Psoas muscle (tissue), 8 donors: ENCODE results near the gene SEC23IP. TPM values are rescaled to one million over a fixed set of nuclear protein-coding genes. Genes with fewer than 3 reads are reported as not detected.

ENCODE experiments used
- ATAC-seq, 4 donors: fragments of 200-7000 bp; cut with Tn5 transposase; one replicate each; pipeline ENCODE4 v1.9.1; 2020; ENCODE audit warnings: moderate library complexity in 3 of 4, mild to moderate bottlenecking in 2 of 4
- DNase-seq, 2 donors: peaks; one replicate each; pipeline ENCODE4 v3.0.0-alpha.2; 2020
- H3K27ac ChIP-seq: fragments of 200-600 bp; one replicate; pipeline ENCODE4 v1.8.0; 2022
- H3K27me3 ChIP-seq, 3 donors: fragments of 200-600 bp in 1 of 3; one replicate each; pipeline versions ENCODE4 v1.6.1 to v1.8.0; 2013 to 2022; ENCODE audit warnings: low read length in 2 of 3, mild to moderate bottlenecking in 2 of 3, moderate library complexity in 1 of 3; ENCODE audit not compliant: insufficient read depth in 3 of 3
- H3K36me3 ChIP-seq, 2 donors: fragments of 200-600 bp in 1 of 2; one replicate each; pipeline versions ENCODE4 v1.6.1 to v1.8.0; 2013 to 2022; ENCODE audit warnings: low read depth in 1 of 2, mild to moderate bottlenecking in 1 of 2, moderate library complexity in 1 of 2; ENCODE audit not compliant: insufficient read depth in 1 of 2
- H3K4me1 ChIP-seq: fragments of 200-600 bp; one replicate; pipeline ENCODE4 v1.8.0; 2022
- H3K4me3 ChIP-seq: fragments of 200-600 bp; one replicate; pipeline ENCODE4 v1.8.0; 2022; ENCODE audit warnings: mild to moderate bottlenecking
- H3K9me3 ChIP-seq: fragments of 200-600 bp; one replicate; pipeline ENCODE4 v1.8.0; 2022
- CTCF ChIP-seq: fragments of 200-600 bp; IDR thresholded peaks from one replicate; pipeline ENCODE4 v1.8.0; 2022; ENCODE audit warnings: antibody characterized with exemption
- WGBS, 3 donors: extraction: QIAGEN DNeasy Blood & Tissue Kit; methylation state at CpG; one replicate each; pipeline versions ENCODE4 v1.1.6 to v1.1.7; 2013; 5-methylcytosine and 5-hydroxymethylcytosine counted together
- intact Hi-C, 2 donors: fragments of 100-400 bp; cut with DNase I; formaldehyde crosslinking; loops; one replicate each; pipeline versions ENCODE4 v1.11.0 to v1.14.2; 2022
- polyA plus RNA-seq, 3 donors: library from polyadenylated mRNA; stranded (reverse); fragments of 200-250 nt; gene quantifications; one replicate each; pipeline ENCODE4 v1.2.3, GENCODE V29; 2013
- total RNA-seq, 4 donors: library from RNA; stranded (reverse); fragmentation: NEBNext Ultra II Directional in 2 of 4; extraction: Animal tissue kit (Norgen Biotek cat#: 25700) in 2 of 4; gene quantifications; one replicate each; pipeline versions ENCODE4 v1.2.1 to v1.2.4, GENCODE V29; 2021 to 2023
- donor health status: healthy with polysubstance abuse.
- donor health status: DM: no; HTN: no; CAD: no; lungs with moderate emphysema.
- donor health status: Bipolar disorder and iron deficiency.
- donor health status: healthy.
- donor health status: DM: yes; HTN: yes; CAD: no.
- donor health status: DM: no; HTN: no; CAD: no.
- donor health status: DM: no; HTN: no; CAD: no.
- donor health status: DM: yes; HTN: yes; CAD: no.

Gene SEC23IP
- total and polyA plus RNA-seq, 7 donors, result 6.5 to 49.7 (median 27.3) TPM

- no peak for DNase-seq
- no peaks in the 10 kb centered on the region for H3K9me3 ChIP-seq
- no peak for TF ChIP-seq CTCF
- 77 to 84% (median 84%) methylated on average over 3 of the region's 3 CpGs for WGBS, 3 donors
- no peak overlapping the region for H3K27ac ChIP-seq
- H3K4me1 ChIP-seq, result no peaks in the 10 kb centered on the region
- no peaks in the 10 kb centered on the region for H3K27me3 ChIP-seq
- intact Hi-C loops, result no loop called here
- H3K36me3 ChIP-seq, result peaks cover 12 to 96% of the 10 kb centered on the region in 2 donors
- no peak for ATAC-seq
- no peak overlapping the region for H3K4me3 ChIP-seq
Measured at GRCh38 chr10:119917777-119918176, 25.2 kb downstream of the SEC23IP start.

- H3K27ac ChIP-seq, result no peak overlapping the region
- no peak for DNase-seq
- 87 to 95% (median 92%) methylated on average over 3 of the region's 3 CpGs for WGBS, 3 donors
- H3K4me3 ChIP-seq, result no peak overlapping the region
- no peaks in the 10 kb centered on the region for H3K4me1 ChIP-seq
- no peak for TF ChIP-seq CTCF
- H3K9me3 ChIP-seq, result no peaks in the 10 kb centered on the region
- peaks cover 13 to 100% of the 10 kb centered on the region in 2 donors for H3K36me3 ChIP-seq
- intact Hi-C loops, result no loop called here
- no peaks in the 10 kb centered on the region for H3K27me3 ChIP-seq
- ATAC-seq, result no peak
Measured at GRCh38 chr10:119919271-119919670, 26.7 kb downstream of the SEC23IP start.

- DNase-seq (no peak), ATAC-seq (no peak)
- intact Hi-C loops, result loop anchor here in 1 of 2 donors (10.0 kb wide), 2 partner anchors 875 to 955 kb away; no protein-coding TSS in a partner anchor
- H3K4me3 ChIP-seq, result no peak overlapping the region
- WGBS, 3 donors, result 92 to 95% (median 94%) methylated on average over 1 of the region's 1 CpG
- H3K36me3 ChIP-seq, result peaks cover 12 to 100% of the 10 kb centered on the region in 2 donors
- H3K27ac ChIP-seq, result no peak overlapping the region
- TF ChIP-seq CTCF, result no peak
- no peaks in the 10 kb centered on the region for H3K9me3 ChIP-seq
- H3K27me3 ChIP-seq, result no peaks in the 10 kb centered on the region
- no peaks in the 10 kb centered on the region for H3K4me1 ChIP-seq
Measured at GRCh38 chr10:119919826-119920225, 27.3 kb downstream of the SEC23IP start.

GRCh38 chr10:119928411-119928810, 35.9 kb downstream of the SEC23IP start:
- DNase-seq, result no peak
- H3K9me3 ChIP-seq, result no peaks in the 10 kb centered on the region

More at GRCh38 chr10:119928411-119928810, 35.9 kb downstream of the SEC23IP start:
- ATAC-seq, result no peak
- no peak overlapping the region for H3K27ac ChIP-seq
- TF ChIP-seq CTCF, result no peak
- intact Hi-C loops, result loop anchor here in 1 of 2 donors (10.0 kb wide), 2 partner anchors 884 to 946 kb away; no protein-coding TSS in a partner anchor
- H3K4me3 ChIP-seq, result no peak overlapping the region
- peaks cover 7 to 97% of the 10 kb centered on the region in 2 donors for H3K36me3 ChIP-seq
- H3K4me1 ChIP-seq, result no peaks in the 10 kb centered on the region
- no peaks in the 10 kb centered on the region for H3K27me3 ChIP-seq
